Measurements from ENCODE around the gene PTOV1. TPM values are rescaled to one million over a fixed set of nuclear protein-coding genes. Genes with fewer than 3 reads are reported as not detected.

Gene PTOV1
- total RNA-seq, 2 experiments from 2014 or later, result 66.0 to 68.0 TPM

GRCh38 chr19:49837425-49837824 lies 13.5 kb upstream of the PTOV1 start:
- CTCF ChIA-PET, result no interaction called here
- intact Hi-C loops (cut with micrococcal nuclease), result no loop called here
- H3K36me3 Mint-ChIP-seq (ENCODE audit: low read depth), result peaks cover 16% of the 10 kb centered on the region
- no peak overlapping the region for H3K4me3 Mint-ChIP-seq
- no peaks in the 10 kb centered on the region for H3K4me1 Mint-ChIP-seq (ENCODE audit: low read depth)
- H3K27ac Mint-ChIP-seq, result no peak overlapping the region
- H3K9me3 Mint-ChIP-seq, result no peaks in the 10 kb centered on the region
- DNase-seq, result no peak
- H3K27me3 Mint-ChIP-seq (ENCODE audit: low read depth), result no peaks in the 10 kb centered on the region

GRCh38 chr19:49838885-49839588 lies 11.9 kb upstream of the PTOV1 start:
- Mint-ChIP-seq H3K4me3 (no peak overlapping the region), H3K4me1 (ENCODE audit: low read depth) (no peaks in the 10 kb centered on the region), H3K36me3 (ENCODE audit: low read depth) (peaks cover 16% of the 10 kb centered on the region), H3K27me3 (ENCODE audit: low read depth) (no peaks in the 10 kb centered on the region), H3K27ac (no peak overlapping the region), H3K9me3 (no peaks in the 10 kb centered on the region)
- CTCF ChIA-PET, result no interaction called here
- DNase-seq, result no peak
- intact Hi-C loops (cut with micrococcal nuclease), result no loop called here

GRCh38 chr19:49839713-49840112 lies 11.2 kb upstream of the PTOV1 start:
- no peak for DNase-seq
- CTCF ChIA-PET, result no interaction called here
- peaks cover 14% of the 10 kb centered on the region for H3K36me3 Mint-ChIP-seq (ENCODE audit: low read depth)
- H3K9me3 Mint-ChIP-seq, result no peaks in the 10 kb centered on the region
- no peaks in the 10 kb centered on the region for H3K27me3 Mint-ChIP-seq (ENCODE audit: low read depth)
- no peak overlapping the region for H3K27ac Mint-ChIP-seq
- no peak overlapping the region for H3K4me3 Mint-ChIP-seq
- intact Hi-C loops (cut with micrococcal nuclease), result no loop called here
- no peaks in the 10 kb centered on the region for H3K4me1 Mint-ChIP-seq (ENCODE audit: low read depth)

GRCh38 chr19:49840321-49840720 lies 10.6 kb upstream of the PTOV1 start:
- no peaks in the 10 kb centered on the region for H3K9me3 Mint-ChIP-seq
- no peak overlapping the region for H3K4me3 Mint-ChIP-seq
- no peaks in the 10 kb centered on the region for H3K4me1 Mint-ChIP-seq (ENCODE audit: low read depth)
- peaks cover 12% of the 10 kb centered on the region for H3K36me3 Mint-ChIP-seq (ENCODE audit: low read depth)
- no peak for DNase-seq
- no peaks in the 10 kb centered on the region for H3K27me3 Mint-ChIP-seq (ENCODE audit: low read depth)
- CTCF ChIA-PET, result no interaction called here
- no peak overlapping the region for H3K27ac Mint-ChIP-seq
- intact Hi-C loops (cut with micrococcal nuclease), result no loop called here

GRCh38 chr19:49840736-49841249 lies 10.2 kb upstream of the PTOV1 start:
- Mint-ChIP-seq H3K36me3 (ENCODE audit: low read depth) (peaks cover 12% of the 10 kb centered on the region), H3K4me1 (ENCODE audit: low read depth) (no peaks in the 10 kb centered on the region), H3K27me3 (ENCODE audit: low read depth) (no peaks in the 10 kb centered on the region), H3K9me3 (no peaks in the 10 kb centered on the region), H3K4me3 (no peak overlapping the region), H3K27ac (no peak overlapping the region)
- intact Hi-C loops (cut with micrococcal nuclease), result no loop called here
- DNase-seq, result no peak
- CTCF ChIA-PET, result no interaction called here

GRCh38 chr19:49843265-49843664 lies 7.7 kb upstream of the PTOV1 start:
- no peak overlapping the region for H3K4me3 Mint-ChIP-seq
- H3K27ac Mint-ChIP-seq, result no peak overlapping the region
- no peak for DNase-seq
- no peaks in the 10 kb centered on the region for H3K27me3 Mint-ChIP-seq (ENCODE audit: low read depth)
- CTCF ChIA-PET, result no interaction called here
- peaks cover 4% of the 10 kb centered on the region for H3K36me3 Mint-ChIP-seq (ENCODE audit: low read depth)
- intact Hi-C loops (cut with micrococcal nuclease), result no loop called here
- peaks cover 4% of the 10 kb centered on the region for H3K4me1 Mint-ChIP-seq (ENCODE audit: low read depth)
- no peaks in the 10 kb centered on the region for H3K9me3 Mint-ChIP-seq

- no peak for DNase-seq
- Mint-ChIP-seq H3K4me3 (no peak overlapping the region), H3K4me1 (ENCODE audit: low read depth) (peaks cover 15% of the 10 kb centered on the region), H3K27ac (no peak overlapping the region), H3K36me3 (ENCODE audit: low read depth) (no peaks in the 10 kb centered on the region), H3K27me3 (ENCODE audit: low read depth) (no peaks in the 10 kb centered on the region), H3K9me3 (peaks cover 6% of the 10 kb centered on the region)
- intact Hi-C loops (cut with micrococcal nuclease), result no loop called here
- CTCF ChIA-PET, result interaction anchor here (0.6 kb wide), 2 partner anchors 276 to 1250 kb away, joined by 4 to 5 read pairs; no protein-coding TSS in a partner anchor
Measured at GRCh38 chr19:49844138-49845095, 6.5 kb upstream of the PTOV1 start.

GRCh38 chr19:49845414-49845813 lies 5.5 kb upstream of the PTOV1 start:
- no peaks in the 10 kb centered on the region for H3K27me3 Mint-ChIP-seq (ENCODE audit: low read depth)
- no peak overlapping the region for H3K27ac Mint-ChIP-seq
- H3K36me3 Mint-ChIP-seq (ENCODE audit: low read depth), result no peaks in the 10 kb centered on the region
- intact Hi-C loops (cut with micrococcal nuclease), result no loop called here
- DNase-seq, result no peak
- H3K9me3 Mint-ChIP-seq, result peaks cover 12% of the 10 kb centered on the region
- H3K4me1 Mint-ChIP-seq (ENCODE audit: low read depth), result peaks cover 23% of the 10 kb centered on the region
- CTCF ChIA-PET, result interaction anchor here (0.6 kb wide), 1 partner anchor 1249 kb away, joined by 5 read pairs; no protein-coding TSS in a partner anchor
- no peak overlapping the region for H3K4me3 Mint-ChIP-seq

GRCh38 chr19:49846408-49846807 lies 4.6 kb upstream of the PTOV1 start:
- H3K4me1 Mint-ChIP-seq (ENCODE audit: low read depth), result peaks cover 23% of the 10 kb centered on the region
- no peak for DNase-seq
- no peaks in the 10 kb centered on the region for H3K27me3 Mint-ChIP-seq (ENCODE audit: low read depth)
- peaks cover 12% of the 10 kb centered on the region for H3K9me3 Mint-ChIP-seq
- no peak overlapping the region for H3K27ac Mint-ChIP-seq
- intact Hi-C loops (cut with micrococcal nuclease), result no loop called here
- no peaks in the 10 kb centered on the region for H3K36me3 Mint-ChIP-seq (ENCODE audit: low read depth)
- CTCF ChIA-PET, result no interaction called here
- H3K4me3 Mint-ChIP-seq, result no peak overlapping the region

- no peak overlapping the region for H3K27ac Mint-ChIP-seq
- no peak overlapping the region for H3K4me3 Mint-ChIP-seq
- DNase-seq, result no peak
- CTCF ChIA-PET, result interaction anchor here (0.6 to 0.9 kb wide), 3 partner anchors 43 to 100 kb away, joined by 3 read pairs; no protein-coding TSS in a partner anchor
- peaks cover 12% of the 10 kb centered on the region for H3K9me3 Mint-ChIP-seq
- H3K36me3 Mint-ChIP-seq (ENCODE audit: low read depth), result no peaks in the 10 kb centered on the region
- H3K27me3 Mint-ChIP-seq (ENCODE audit: low read depth), result no peaks in the 10 kb centered on the region
- intact Hi-C loops (cut with micrococcal nuclease), result no loop called here
- H3K4me1 Mint-ChIP-seq (ENCODE audit: low read depth), result peaks cover 35% of the 10 kb centered on the region
Measured at GRCh38 chr19:49847731-49848696, 2.9 kb upstream of the PTOV1 start.

GRCh38 chr19:49848938-49849337 lies 2.0 kb upstream of the PTOV1 start:
- DNase-seq, result no peak
- CTCF ChIA-PET, result interaction anchor here (0.5 kb wide), 1 partner anchor 169 kb away, joined by 3 read pairs; no protein-coding TSS in a partner anchor
- intact Hi-C loops (cut with micrococcal nuclease), result no loop called here
- peaks cover 38% of the 10 kb centered on the region for H3K4me1 Mint-ChIP-seq (ENCODE audit: low read depth)
- no peak overlapping the region for H3K27ac Mint-ChIP-seq
- H3K4me3 Mint-ChIP-seq, result no peak overlapping the region
- H3K27me3 Mint-ChIP-seq (ENCODE audit: low read depth), result no peaks in the 10 kb centered on the region
- peaks cover 12% of the 10 kb centered on the region for H3K9me3 Mint-ChIP-seq
- no peaks in the 10 kb centered on the region for H3K36me3 Mint-ChIP-seq (ENCODE audit: low read depth)
